ENCODE results near the gene TMEM50A.
A peak's percentile ranks its signal among the peaks of the same experiment; 100 is the strongest.
"Not testable (repeated sequence)": the region's sequence is repeated elsewhere in the genome, so short reads cannot be mapped to it uniquely, and the experiment has no call there.

TMEM50A gene

DNA sequence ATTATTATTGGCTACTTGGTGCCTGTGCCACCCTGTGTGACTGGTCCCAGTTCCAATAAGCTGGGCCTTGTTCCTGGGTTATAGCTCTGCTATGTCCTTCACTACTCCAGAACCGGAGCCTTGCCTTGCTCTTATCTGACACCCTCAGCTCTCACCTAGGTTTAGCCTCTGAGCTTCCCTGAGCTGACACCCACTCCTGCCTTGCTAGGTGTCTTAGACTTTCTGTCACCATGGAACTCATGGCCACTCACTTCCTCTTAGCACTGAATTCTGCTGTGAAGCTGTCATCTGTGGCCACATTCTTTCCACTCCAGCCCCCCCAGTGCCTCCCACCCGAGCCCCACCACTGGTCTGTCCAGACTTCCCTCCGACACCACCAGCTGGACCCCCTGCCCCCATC, 51.6 kb downstream of the TMEM50A start:
- DNase-seq: not testable (repeated sequence)

DNA sequence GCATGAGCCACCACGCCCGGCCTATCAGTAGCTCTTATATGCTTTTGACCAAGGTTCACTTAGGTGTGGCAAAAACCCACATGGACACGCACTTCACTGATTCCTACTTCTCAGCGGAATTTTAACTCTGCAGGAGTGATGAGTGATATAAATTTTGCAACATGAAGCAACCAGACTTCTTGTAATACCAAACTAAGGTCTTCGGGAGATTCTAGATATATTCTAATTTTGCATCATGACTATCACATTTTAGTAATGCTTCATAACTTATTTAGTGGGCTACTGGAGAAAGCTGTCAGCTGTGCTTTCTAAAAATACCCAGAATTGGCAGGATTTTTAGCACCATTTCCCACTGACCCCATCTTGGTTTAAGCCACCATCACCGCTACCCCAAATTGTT, 54.7 kb downstream of the TMEM50A start:
- no peak for DNase-seq

DNA sequence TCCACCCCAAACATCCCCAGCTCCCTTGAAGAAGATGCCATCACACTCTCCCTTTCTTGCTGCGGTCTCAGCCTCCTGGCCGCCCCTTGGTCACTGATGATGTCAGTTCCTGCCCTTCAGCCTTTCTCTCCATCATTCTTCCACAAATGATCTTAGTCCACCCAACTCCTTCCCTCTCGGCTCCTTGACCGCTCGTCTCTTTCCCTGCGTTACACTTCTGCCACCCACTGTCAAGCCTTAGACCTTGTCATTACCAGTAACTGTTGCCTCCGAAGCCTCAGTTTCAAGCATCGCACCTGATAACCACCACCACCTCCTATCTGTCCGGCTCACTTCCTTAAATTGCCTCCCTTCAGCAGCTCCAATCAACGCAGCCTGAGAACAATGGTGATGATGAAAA, 59.4 kb downstream of the TMEM50A start:
- not testable (repeated sequence) for DNase-seq

DNA sequence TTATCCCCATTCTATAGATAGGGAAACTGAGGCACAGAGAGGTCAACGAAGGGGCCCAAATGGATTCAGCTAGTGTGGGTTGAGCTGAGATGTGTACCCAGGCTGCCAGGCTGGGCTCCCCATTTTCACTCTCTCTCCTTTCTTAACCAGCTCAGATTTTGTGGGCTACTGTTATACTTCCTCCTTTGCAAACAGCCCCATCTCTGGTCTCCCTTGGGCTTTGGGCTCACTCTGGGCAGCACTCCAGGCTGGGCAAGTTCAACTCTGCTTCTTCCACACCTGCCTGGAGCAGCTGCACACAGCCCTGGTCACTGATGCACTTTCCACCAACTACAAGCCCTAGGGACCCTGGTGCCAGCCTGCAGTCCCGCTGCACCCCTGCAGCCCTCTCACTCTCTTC, 59.9 kb downstream of the TMEM50A start:
- not testable (repeated sequence) for DNase-seq

DNA sequence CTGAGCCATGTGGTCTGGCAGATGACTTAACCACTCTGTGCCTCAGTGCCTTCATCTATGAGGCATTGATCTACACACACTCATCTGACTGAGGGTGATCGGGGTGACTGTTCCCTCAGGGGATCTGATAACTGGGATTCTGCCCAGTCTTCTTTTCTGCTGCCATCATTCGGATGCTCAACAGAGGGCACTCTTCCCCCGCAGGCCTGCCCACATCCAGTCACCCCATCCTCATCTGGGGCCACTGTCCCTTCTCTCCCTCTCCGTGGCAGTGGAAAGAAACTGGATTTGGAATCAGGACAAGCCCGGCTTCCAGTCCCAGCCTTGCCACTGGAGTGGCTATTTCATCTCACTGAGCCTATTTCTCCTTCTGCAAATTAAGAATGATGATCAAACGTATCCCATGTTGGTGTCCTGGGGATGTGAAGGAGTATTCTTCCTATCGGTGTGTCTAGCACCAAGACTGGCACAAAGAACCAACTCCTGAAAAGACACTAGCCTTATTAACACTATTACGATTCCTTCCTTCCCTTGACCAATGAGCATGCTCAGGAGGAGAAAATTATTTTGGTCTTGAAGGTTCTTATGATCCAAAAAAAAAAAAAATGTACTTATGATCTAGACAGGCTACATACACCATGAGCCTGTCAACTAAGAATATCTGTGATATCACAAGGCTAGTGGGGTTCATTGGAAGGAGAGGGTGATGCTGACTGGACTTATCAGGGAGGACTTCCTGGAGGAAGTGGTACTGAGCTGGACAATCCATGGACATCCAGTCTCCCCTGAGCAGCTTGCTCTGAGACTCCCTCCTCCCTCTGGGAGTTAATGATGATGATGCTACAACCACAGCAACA, 65.0 kb downstream of the TMEM50A start:
- peak in 2 of 6 experiments; percentile 5 to 30 for DNase-seq

DNA sequence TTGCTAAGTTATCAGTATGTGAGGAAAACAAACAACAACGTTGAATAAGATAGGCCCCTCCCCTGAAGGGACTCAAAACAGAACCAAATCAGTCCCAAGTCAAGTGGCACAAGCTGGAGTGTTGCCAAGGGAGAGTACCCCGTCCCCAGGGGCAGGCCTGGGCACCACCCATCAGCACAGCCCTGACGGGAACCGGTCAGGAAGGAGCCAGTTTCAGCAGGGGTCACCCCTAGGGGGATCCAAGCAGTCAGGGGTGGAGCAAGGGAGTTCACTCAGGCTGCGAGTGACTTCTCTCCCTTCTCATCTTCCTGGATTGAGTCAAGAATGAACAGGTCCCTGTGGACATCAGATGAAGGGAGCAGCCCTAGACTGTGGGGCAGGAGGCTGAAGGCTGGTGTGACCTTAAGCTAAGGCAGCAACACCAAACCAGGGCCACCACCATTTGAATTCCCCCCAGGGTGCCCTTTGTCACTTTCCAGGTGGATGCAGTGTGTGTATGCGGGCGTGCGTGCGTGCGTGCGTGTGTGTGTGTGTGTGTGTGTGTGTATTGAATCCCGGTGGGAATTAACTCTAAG, 67.7 kb downstream of the TMEM50A start:
- not testable (repeated sequence) for DNase-seq

DNA sequence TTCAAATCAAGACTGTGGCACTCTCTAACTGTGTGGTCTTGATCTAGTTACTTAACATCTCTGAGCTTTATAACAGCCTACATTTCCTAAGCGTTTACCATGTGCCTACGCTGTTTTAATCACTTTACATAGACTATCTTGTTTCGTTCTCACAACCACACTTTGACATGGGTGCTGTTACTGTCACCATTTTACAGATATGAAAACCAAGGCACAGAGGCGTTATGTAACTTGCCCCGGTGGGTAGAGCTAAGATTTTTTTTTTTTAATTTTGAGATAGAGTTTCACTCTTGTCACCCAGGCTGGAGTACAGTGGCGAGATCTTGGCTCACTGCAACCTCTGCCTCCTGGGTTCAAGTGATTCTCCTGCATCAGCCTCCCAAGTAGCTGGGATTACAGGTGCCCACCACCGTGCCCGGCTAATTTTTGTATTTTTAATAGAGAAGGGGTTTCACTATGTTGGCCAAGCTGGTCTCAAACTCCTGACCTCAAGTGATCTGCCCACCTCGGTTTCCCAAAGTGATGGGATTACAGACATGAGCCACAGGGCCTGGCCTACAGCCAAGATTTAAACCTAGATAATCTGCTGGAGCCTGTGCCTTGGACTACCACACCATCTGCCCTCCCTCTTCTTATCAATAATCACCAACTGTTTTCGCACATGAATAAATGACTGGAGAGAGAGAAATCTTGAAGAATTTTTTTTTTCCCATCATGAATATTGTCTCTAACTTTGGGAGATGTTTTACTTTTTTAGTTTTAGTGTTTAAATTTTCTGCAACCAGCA, 71.7 kb downstream of the TMEM50A start:
- not testable (repeated sequence) for DNase-seq

All from stimulated activated naive CD4-positive, alpha-beta T cell (primary cell).